CD4-positive, CD25-positive, alpha-beta regulatory T cell (primary cell): ENCODE data around the gene SLC8A1. TPM values are rescaled to one million over a fixed set of nuclear protein-coding genes. Genes with fewer than 3 reads are reported as not detected.

Experiments used
- ATAC-seq, 2 donors: fragments of 150-1000 bp; cut with Tn5 transposase; one replicate each; pipeline ENCODE4 v1.10.0; 2021; ENCODE audit warnings: low read depth in 2 of 2, moderate number of reproducible peaks in 2 of 2, moderate library complexity in 1 of 2
- DNase-seq, 3 donors: peaks; one replicate each; pipeline versions ENCODE4 v3.0.0 to v3.0.0-alpha.2; 2012 to 2022; ENCODE audit warnings: mixed read lengths in 1 of 3
- H3K27ac ChIP-seq: one replicate; pipeline ENCODE4 v1.7.0; 2013; ENCODE audit warnings: mild to moderate bottlenecking, low read length; ENCODE audit not compliant: insufficient read depth, poor library complexity, severe bottlenecking
- H3K27me3 ChIP-seq: one replicate; pipeline ENCODE4 v1.7.0; 2013; ENCODE audit warnings: low read length; ENCODE audit not compliant: control insufficient read depth, insufficient read depth
- H3K36me3 ChIP-seq: one replicate; pipeline ENCODE4 v1.7.0; 2013; ENCODE audit warnings: mild to moderate bottlenecking, low read length, moderate library complexity; ENCODE audit not compliant: control insufficient read depth, insufficient read depth
- H3K4me1 ChIP-seq: 2 replicates; pipeline ENCODE4 v1.7.0; 2013; ENCODE audit warnings: mild to moderate bottlenecking, low read length; ENCODE audit not compliant: insufficient read depth, control insufficient read depth, poor library complexity, severe bottlenecking
- H3K4me3 ChIP-seq: one replicate; pipeline ENCODE4 v1.7.0; 2013; ENCODE audit warnings: low read depth, mild to moderate bottlenecking, low read length, moderate library complexity
- H3K9me3 ChIP-seq, 2 experiments: 1 replicate in 1 of 2; 2 replicates in 1 of 2; pipeline ENCODE4 v1.7.0; 2013; ENCODE audit warnings: low read length in 2 of 2, mild to moderate bottlenecking in 1 of 2, moderate library complexity in 1 of 2; ENCODE audit not compliant: control insufficient read depth in 2 of 2
- H3K27ac Mint-ChIP-seq, 3 donors: one replicate each; pipeline ENCODE4 v1.8.0; 2020 to 2022; ENCODE audit warnings: mild to moderate bottlenecking in 3 of 3, mixed read lengths in 3 of 3, moderate library complexity in 2 of 3
- H3K27me3 Mint-ChIP-seq: one replicate; pipeline ENCODE4 v1.8.0; 2022; ENCODE audit warnings: mild to moderate bottlenecking, mixed read lengths
- H3K36me3 Mint-ChIP-seq: one replicate; pipeline ENCODE4 v1.8.0; 2020; ENCODE audit warnings: mixed read lengths
- H3K4me1 Mint-ChIP-seq, 4 donors: one replicate each; pipeline ENCODE4 v1.8.0; 2020 to 2022; ENCODE audit warnings: mixed read lengths in 4 of 4, mild to moderate bottlenecking in 1 of 4
- H3K4me3 Mint-ChIP-seq, 4 donors: one replicate each; pipeline ENCODE4 v1.8.0; 2020 to 2022; ENCODE audit warnings: mild to moderate bottlenecking in 4 of 4, mixed read lengths in 4 of 4, moderate library complexity in 3 of 4
- H3K9me3 Mint-ChIP-seq, 7 donors: one replicate each; pipeline ENCODE4 v1.8.0; 2020 to 2022; ENCODE audit warnings: mixed read lengths in 7 of 7, mild to moderate bottlenecking in 3 of 7, moderate library complexity in 2 of 7
- polyA plus RNA-seq, 4 donors: library from polyadenylated mRNA; unstranded; fragments of 300-500 nt; fragmentation: Illumina TruSeq; gene quantifications; one replicate each; pipeline ENCODE4 v1.2.3, GENCODE V29; 2021
- total RNA-seq: library from RNA; stranded (reverse); gene quantifications from one replicate; pipeline ENCODE4 v1.2.3, GENCODE V29; 2022

SLC8A1 gene
- total and polyA plus RNA-seq, 5 donors from 2014 or later, result 0.22 to 0.43 TPM; not detected in 3

DNA sequence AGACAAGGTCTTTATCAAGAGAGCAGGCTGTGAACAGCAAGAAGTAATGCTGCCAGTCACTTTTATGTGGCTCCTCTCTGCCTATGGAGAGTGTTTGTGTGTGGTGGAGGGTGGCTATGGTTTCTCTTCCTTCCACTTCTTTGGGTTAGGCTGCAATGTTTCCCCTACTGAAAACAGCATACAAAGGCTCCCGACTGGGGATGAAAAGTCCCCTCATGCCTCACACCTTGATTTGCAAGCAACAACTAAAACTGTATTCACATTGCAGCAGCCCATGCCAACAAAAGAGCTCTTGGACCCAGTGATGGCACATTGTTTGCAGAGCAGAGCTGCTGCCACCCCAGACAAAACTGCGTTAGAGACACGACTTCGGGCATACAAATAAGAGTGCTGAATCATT, 301.6 kb downstream of the SLC8A1 start:
- H3K9me3 ChIP-seq, result no peaks in the 10 kb centered on the region
- DNase-seq, result no peak
- Mint-ChIP-seq H3K4me3 (no peak overlapping the region), H3K27ac (no peak overlapping the region), H3K27me3 (peaks cover 4% of the 10 kb centered on the region), H3K9me3 (peaks cover 0 to 3% (median 0%) of the 10 kb centered on the region in 7 donors), H3K36me3 (no peaks in the 10 kb centered on the region), H3K4me1 (no peaks in the 10 kb centered on the region)
- H3K4me3 ChIP-seq, result no peak overlapping the region
- no peaks in the 10 kb centered on the region for H3K36me3 ChIP-seq
- no peaks in the 10 kb centered on the region for H3K4me1 ChIP-seq
- H3K27me3 ChIP-seq, result no peaks in the 10 kb centered on the region
- H3K27ac ChIP-seq, result no peak overlapping the region
- ATAC-seq, result no peak

DNA sequence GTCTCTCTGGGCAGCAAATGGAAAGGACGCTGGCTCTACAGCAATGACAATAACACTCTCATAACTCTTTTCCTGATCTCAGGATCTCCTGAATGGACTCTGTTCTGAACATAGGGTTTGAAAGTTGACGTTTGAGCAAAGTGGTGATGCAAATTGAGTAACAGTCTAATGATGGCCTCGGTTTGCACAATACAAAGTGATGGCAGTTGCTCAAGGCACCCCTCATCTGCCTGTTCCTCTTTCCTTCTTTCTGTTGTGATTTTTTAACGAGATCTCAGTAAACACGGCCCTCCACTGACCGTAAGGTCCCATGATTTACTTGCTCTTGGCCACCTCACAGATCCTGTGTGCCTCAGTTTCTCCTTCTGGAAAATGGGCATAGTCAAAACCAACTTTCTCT, 303.6 kb downstream of the SLC8A1 start:
- H3K4me1 Mint-ChIP-seq, result no peaks in the 10 kb centered on the region
- H3K4me3 Mint-ChIP-seq, result no peak overlapping the region
- no peaks in the 10 kb centered on the region for H3K27me3 ChIP-seq
- peaks cover 0 to 4% (median 0%) of the 10 kb centered on the region in 7 donors for H3K9me3 Mint-ChIP-seq
- H3K27ac Mint-ChIP-seq, result no peak overlapping the region
- H3K9me3 ChIP-seq, result no peaks in the 10 kb centered on the region
- H3K27ac ChIP-seq, result no peak overlapping the region
- H3K36me3 ChIP-seq, result no peaks in the 10 kb centered on the region
- no peaks in the 10 kb centered on the region for H3K27me3 Mint-ChIP-seq
- no peaks in the 10 kb centered on the region for H3K4me1 ChIP-seq
- no peak overlapping the region for H3K4me3 ChIP-seq
- ATAC-seq (no peak), DNase-seq (no peak)
- H3K36me3 Mint-ChIP-seq, result no peaks in the 10 kb centered on the region

DNA sequence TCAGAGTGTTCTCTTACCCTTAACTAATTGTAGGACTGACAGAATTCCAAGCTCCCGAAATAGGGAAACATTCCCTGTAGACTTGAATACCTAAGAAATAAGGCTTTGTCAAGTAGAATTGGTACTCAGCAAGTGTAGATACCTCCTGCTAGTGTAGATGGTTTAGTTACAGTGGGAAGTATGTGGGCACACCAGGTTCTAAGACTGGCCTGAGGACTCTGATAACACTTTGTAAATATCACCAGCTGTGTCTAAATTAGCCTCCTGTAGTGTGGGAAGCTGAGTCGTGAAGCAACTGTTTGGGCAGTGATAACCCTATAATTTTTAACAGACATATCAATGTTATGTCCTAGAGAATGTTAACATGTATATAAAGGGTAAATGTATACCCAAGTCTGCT, 304.5 kb downstream of the SLC8A1 start:
- no peak for DNase-seq
- H3K4me1 ChIP-seq, result no peaks in the 10 kb centered on the region
- Mint-ChIP-seq H3K4me1 (no peaks in the 10 kb centered on the region), H3K27me3 (no peaks in the 10 kb centered on the region), H3K4me3 (no peak overlapping the region), H3K36me3 (no peaks in the 10 kb centered on the region), H3K9me3 (peaks cover 0 to 1% (median 0%) of the 10 kb centered on the region in 7 donors), H3K27ac (no peak overlapping the region)
- H3K27me3 ChIP-seq, result no peaks in the 10 kb centered on the region
- no peak for ATAC-seq
- H3K36me3 ChIP-seq, result no peaks in the 10 kb centered on the region
- H3K27ac ChIP-seq, result no peak overlapping the region
- H3K4me3 ChIP-seq, result no peak overlapping the region
- H3K9me3 ChIP-seq, result no peaks in the 10 kb centered on the region

DNA sequence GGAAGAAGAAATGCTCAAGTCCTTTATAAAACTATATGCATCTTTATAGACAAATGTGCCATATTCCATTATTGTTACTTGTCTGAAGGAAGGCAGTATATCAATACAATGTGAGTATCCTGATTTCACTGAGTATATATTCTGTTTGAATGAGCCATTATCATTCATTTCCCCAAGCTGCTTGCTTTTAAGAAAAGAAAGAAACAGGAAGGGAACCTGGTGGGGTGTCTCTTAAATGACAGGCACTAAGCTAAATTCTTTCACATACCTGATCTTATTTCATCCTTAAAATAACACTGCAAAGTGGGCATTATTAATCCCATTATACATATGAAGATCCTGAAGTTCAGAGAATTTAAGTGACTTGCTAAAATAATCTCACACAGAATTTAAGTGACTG, 307.9 kb downstream of the SLC8A1 start:
- Histone ChIP-seq H3K27ac (no peak overlapping the region), H3K4me3 (no peak overlapping the region), H3K9me3 (no peaks in the 10 kb centered on the region), H3K4me1 (no peaks in the 10 kb centered on the region), H3K27me3 (no peaks in the 10 kb centered on the region), H3K36me3 (no peaks in the 10 kb centered on the region)
- H3K27ac Mint-ChIP-seq, result no peak overlapping the region
- H3K36me3 Mint-ChIP-seq, result no peaks in the 10 kb centered on the region
- no peak for ATAC-seq
- H3K9me3 Mint-ChIP-seq, result peaks cover 0 to 6% (median 0%) of the 10 kb centered on the region in 7 donors
- H3K4me1 Mint-ChIP-seq, result no peaks in the 10 kb centered on the region
- no peak for DNase-seq
- H3K27me3 Mint-ChIP-seq, result peaks cover 8% of the 10 kb centered on the region
- H3K4me3 Mint-ChIP-seq, result no peak overlapping the region

DNA sequence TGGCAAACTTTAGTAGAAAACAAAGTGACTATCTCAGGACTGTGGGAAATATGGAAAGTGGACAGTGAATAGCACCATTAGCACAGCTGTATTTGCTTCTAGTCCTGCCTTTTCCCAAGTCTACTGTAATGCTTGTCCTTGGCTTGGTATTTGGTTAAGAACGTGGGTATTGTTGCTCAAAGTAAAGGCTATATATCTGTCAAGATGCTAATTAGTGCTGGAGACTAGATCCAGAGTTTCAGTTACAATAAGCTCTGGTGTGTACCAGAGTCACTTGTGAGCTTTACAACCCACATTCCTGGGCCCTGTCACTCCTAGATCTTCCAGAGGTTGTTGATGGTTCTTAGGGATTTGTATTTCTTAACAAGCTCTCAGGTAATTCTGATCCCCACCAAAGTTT, 313.6 kb downstream of the SLC8A1 start:
- no peak overlapping the region for H3K4me3 Mint-ChIP-seq
- no peak overlapping the region for H3K27ac Mint-ChIP-seq
- Histone ChIP-seq H3K27ac (no peak overlapping the region), H3K27me3 (no peaks in the 10 kb centered on the region), H3K9me3 (no peaks in the 10 kb centered on the region), H3K4me1 (no peaks in the 10 kb centered on the region), H3K4me3 (no peak overlapping the region), H3K36me3 (no peaks in the 10 kb centered on the region)
- DNase-seq (no peak), ATAC-seq (no peak)
- H3K36me3 Mint-ChIP-seq, result no peaks in the 10 kb centered on the region
- H3K4me1 Mint-ChIP-seq, result no peaks in the 10 kb centered on the region
- peaks cover 0 to 7% (median 0%) of the 10 kb centered on the region in 7 donors for H3K9me3 Mint-ChIP-seq
- peaks cover 8% of the 10 kb centered on the region for H3K27me3 Mint-ChIP-seq

DNA sequence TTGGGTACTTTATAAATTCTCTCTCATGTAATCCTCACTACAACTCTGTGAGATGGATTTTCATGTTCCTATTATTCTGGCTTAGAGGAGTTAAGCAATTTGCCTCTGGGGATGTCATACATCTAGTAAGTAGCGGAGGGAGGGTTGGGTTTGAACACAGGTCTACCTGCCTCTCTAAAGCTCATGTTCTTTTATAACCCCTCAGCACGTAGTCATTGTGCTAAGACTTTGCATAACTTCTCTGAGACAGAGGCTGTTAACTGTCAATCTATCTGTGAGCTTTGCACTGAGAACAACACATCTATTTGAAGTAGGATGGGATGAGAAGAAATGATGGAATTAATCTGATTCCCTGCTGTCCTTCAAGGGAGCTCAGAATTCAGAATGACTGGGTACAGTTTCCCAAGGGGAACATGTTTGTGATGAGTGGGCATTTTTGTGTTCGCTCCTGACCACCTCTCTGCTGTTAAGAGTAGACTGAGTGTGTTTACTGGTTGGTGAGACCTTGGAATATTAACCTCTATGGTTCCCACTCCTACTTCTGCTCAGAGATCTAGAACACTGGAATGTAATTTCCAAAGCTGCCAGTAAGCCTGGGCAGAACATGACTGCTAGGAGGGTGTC, 320.7 kb downstream of the SLC8A1 start:
- Histone ChIP-seq H3K4me1 (no peaks in the 10 kb centered on the region), H3K36me3 (no peaks in the 10 kb centered on the region), H3K4me3 (no peak overlapping the region), H3K27ac (no peak overlapping the region), H3K27me3 (no peaks in the 10 kb centered on the region), H3K9me3 (no peaks in the 10 kb centered on the region)
- ATAC-seq (no peak), DNase-seq (no peak)
- Mint-ChIP-seq H3K36me3 (no peaks in the 10 kb centered on the region), H3K4me3 (no peak overlapping the region), H3K27me3 (no peaks in the 10 kb centered on the region), H3K4me1 (no peaks in the 10 kb centered on the region), H3K27ac (no peak overlapping the region), H3K9me3 (peaks cover 0 to 3% (median 0%) of the 10 kb centered on the region in 7 donors)

DNA sequence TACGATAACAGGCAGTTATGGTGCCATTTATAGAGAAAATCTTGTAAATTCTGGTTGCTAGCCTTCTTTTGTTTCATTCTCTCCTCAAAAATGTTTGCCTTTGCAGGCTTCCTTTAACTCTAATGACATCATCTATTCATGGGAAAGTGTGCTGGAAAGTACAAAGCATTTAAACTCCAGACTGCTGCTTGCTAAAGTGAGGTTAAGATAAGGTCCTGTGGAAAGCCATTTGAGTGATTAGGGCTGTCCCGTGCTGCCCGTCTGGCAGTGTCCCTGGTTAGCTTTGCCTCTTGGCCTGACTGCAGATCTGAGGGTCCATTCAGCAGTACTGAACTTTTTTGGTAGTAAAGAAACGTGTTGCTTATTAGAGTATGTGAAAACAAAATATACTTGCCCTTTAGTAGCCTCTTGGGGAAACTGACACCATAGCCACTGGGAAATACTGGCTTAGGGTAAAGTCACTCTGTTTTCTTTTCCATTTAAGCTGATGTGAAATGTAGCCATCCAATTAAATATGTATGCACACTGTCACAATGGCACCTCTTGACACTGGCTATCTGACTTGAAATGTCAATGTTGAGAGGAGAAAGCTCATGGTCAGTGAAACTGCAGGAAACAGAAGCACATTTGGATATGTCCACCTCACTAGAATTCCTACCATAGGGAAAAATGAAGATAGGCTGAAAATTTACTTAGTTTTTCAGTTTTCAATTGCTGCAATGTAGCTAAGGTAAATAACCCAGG, 321.5 kb downstream of the SLC8A1 start:
- H3K4me1 ChIP-seq, result no peaks in the 10 kb centered on the region
- H3K27me3 Mint-ChIP-seq, result no peaks in the 10 kb centered on the region
- H3K27me3 ChIP-seq, result no peaks in the 10 kb centered on the region
- no peak overlapping the region for H3K27ac ChIP-seq
- no peak overlapping the region for H3K27ac Mint-ChIP-seq
- ATAC-seq, result no peak
- H3K9me3 Mint-ChIP-seq, result peaks cover 0 to 4% (median 0%) of the 10 kb centered on the region in 7 donors
- H3K9me3 ChIP-seq, result no peaks in the 10 kb centered on the region
- no peaks in the 10 kb centered on the region for H3K36me3 ChIP-seq
- no peak overlapping the region for H3K4me3 Mint-ChIP-seq
- no peak for DNase-seq
- no peaks in the 10 kb centered on the region for H3K4me1 Mint-ChIP-seq
- H3K4me3 ChIP-seq, result no peak overlapping the region
- no peaks in the 10 kb centered on the region for H3K36me3 Mint-ChIP-seq

DNA sequence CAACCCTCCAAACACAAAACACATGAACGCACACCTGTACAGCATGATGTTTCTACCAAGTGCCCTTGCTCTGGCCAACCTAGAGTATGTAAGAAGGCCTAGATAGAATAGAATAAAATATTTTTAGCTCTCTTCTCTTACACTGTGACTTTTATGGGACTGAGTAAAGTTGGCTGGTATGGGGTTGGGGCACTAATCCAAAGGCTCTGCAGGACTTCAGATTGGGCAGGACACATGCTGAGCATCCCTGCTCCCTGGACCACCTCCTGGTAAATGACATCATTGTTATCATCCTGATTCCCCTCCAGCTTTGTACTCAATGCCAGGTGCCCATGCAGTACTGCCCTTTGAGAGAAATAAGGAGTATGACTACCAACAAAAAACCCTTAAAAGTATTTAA, 322.2 kb downstream of the SLC8A1 start:
- ATAC-seq, result no peak

More for the DNA sequence above, 322.2 kb downstream of the SLC8A1 start:
- H3K27ac Mint-ChIP-seq, result no peak overlapping the region
- Histone ChIP-seq H3K9me3 (no peaks in the 10 kb centered on the region), H3K4me3 (no peak overlapping the region), H3K27ac (no peak overlapping the region), H3K36me3 (no peaks in the 10 kb centered on the region), H3K4me1 (no peaks in the 10 kb centered on the region), H3K27me3 (no peaks in the 10 kb centered on the region)
- DNase-seq, result no peak
- H3K4me1 Mint-ChIP-seq, result no peaks in the 10 kb centered on the region
- no peaks in the 10 kb centered on the region for H3K27me3 Mint-ChIP-seq
- no peak overlapping the region for H3K4me3 Mint-ChIP-seq
- no peaks in the 10 kb centered on the region for H3K36me3 Mint-ChIP-seq
- peaks cover 0 to 2% (median 0%) of the 10 kb centered on the region in 7 donors for H3K9me3 Mint-ChIP-seq
